Measurements from ENCODE around the gene MGAT3.

MGAT3 gene

GRCh38 chr22:39530692-39531331, 74.0 kb downstream of the MGAT3 start:
- peaks cover 27% of the 10 kb centered on the region for H3K4me1 ChIP-seq (ENCODE audit: control insufficient read depth, low read depth, low read length)
- no peaks in the 10 kb centered on the region for H3K9me3 ChIP-seq (ENCODE audit: control insufficient read depth, low read depth, low read length)
- no peak overlapping the region for H3K9ac ChIP-seq (ENCODE audit: low read length)
- no peaks in the 10 kb centered on the region for H3K27me3 ChIP-seq (ENCODE audit: control insufficient read depth, insufficient read depth, low read length)
- no peak overlapping the region for H3K27ac ChIP-seq (ENCODE audit: low read length)
- H3K36me3 ChIP-seq (ENCODE audit: control insufficient read depth, low read depth, low read length) = peaks cover 12% of the 10 kb centered on the region
- peak overlapping the region; percentile 4 for H3K4me3 ChIP-seq (ENCODE audit: low read length)

DNA sequence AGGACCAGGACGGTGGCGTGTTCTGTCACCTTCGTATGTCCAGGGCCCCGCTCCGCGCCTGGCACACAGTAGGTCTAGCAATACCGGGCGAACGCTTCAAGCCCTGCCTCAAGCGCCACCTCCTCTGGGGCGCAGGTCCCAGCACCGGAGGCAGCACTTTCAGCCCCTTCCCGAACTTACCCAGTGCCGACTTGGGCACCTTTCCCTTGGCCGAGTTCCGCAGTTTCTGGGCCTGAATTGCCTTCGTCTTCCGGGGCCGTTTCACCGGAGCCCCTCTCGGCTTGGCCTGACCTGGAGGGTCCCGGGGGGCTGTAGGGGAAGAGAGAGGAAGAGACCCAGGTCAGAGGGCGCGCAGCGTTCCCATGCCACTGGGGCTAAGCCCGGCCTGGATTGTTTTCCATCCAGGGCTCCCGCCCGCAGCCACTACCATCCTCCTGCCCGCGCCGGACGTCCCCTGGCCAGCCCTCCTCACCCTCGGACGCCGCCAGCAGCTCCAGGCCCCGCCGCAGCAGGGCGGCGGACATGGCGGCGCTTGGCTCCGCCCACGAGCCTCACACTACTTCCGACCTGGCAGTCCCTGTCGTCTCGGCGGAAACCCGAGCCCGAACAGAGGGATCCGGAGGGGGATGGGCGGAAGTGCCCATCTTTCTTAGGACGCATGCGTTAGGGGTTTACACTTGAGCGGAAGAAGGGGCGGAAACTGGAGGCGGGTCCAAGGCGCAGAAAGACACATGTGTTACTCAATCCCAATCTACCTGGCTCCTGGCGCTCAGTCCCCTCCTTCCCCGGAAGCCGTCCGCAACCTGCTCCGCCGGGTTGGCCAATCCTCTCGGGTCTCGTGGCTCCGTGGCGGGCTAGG, 75.6 kb downstream of the MGAT3 start, which contains the start of gene RPS19BP1:
RPS19BP1 (minus strand) TSS at position 534 of the 859 bp plus-strand sequence; CDS start at position 524, 10 bp downstream.
- peak within 1 kb of the TSS; percentile 93 for H3K4me3 ChIP-seq (ENCODE audit: low read length)
- peaks cover 28% of the 10 kb centered on the region for H3K4me1 ChIP-seq (ENCODE audit: control insufficient read depth, low read depth, low read length)
- no peaks in the 10 kb centered on the region for H3K9me3 ChIP-seq (ENCODE audit: control insufficient read depth, low read depth, low read length)
- peaks cover 12% of the 10 kb centered on the region for H3K36me3 ChIP-seq (ENCODE audit: control insufficient read depth, low read depth, low read length)
- H3K27me3 ChIP-seq (ENCODE audit: control insufficient read depth, insufficient read depth, low read length) = no peaks in the 10 kb centered on the region
- H3K27ac ChIP-seq (ENCODE audit: low read length) = peak within 1 kb of the TSS; percentile 39
- H3K9ac ChIP-seq (ENCODE audit: low read length) = peak within 1 kb of the TSS; percentile 86

GRCh38 chr22:39534092-39534506, 77.3 kb downstream of the MGAT3 start:
- H3K27me3 ChIP-seq (ENCODE audit: control insufficient read depth, insufficient read depth, low read length) = no peaks in the 10 kb centered on the region
- no peaks in the 10 kb centered on the region for H3K9me3 ChIP-seq (ENCODE audit: control insufficient read depth, low read depth, low read length)
- peaks cover 30% of the 10 kb centered on the region for H3K4me1 ChIP-seq (ENCODE audit: control insufficient read depth, low read depth, low read length)
- no peak overlapping the region for H3K27ac ChIP-seq (ENCODE audit: low read length)
- peak overlapping the region; percentile 45 for H3K4me3 ChIP-seq (ENCODE audit: low read length)
- no peak overlapping the region for H3K9ac ChIP-seq (ENCODE audit: low read length)
- peaks cover 6% of the 10 kb centered on the region for H3K36me3 ChIP-seq (ENCODE audit: control insufficient read depth, low read depth, low read length)

DNA sequence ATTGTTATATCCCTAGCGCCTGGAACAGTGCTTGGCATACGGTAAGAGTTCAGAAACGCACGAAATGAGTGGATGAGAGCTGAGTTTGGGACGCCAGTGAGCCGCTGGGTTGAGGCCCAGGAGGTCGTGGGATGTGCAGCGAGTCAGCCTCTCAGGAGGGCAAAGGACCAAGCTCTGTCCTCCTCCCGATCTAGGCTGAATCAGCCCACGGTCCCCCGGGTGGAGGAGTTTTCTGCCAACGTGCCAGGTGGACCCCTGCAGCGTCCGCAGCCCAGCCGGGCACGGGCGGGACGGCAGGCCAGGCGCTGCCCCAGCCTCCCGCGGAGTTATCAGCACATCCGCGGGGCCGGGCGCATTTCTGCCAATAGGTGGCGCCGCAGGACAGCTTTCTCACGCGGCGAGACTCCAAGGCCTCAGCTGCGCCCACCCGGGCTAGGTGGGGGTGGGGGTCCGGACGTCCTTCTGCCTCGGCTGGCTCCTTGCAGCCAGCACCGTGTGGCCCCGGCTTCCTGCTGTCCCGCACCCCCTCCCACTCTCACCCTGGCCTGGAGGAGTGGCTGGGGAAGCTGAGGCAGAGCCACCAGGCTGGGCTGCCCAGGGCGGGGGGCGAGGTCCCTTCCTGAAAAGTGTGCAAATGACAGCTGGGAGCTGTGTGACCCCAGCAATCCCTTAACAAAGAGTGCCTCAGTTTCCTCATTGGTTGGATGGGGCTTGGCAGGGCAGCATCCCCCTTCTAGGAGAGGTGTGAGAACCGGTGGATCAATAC, 78.0 kb downstream of the MGAT3 start:
- H3K27ac ChIP-seq (ENCODE audit: low read length) = no peak overlapping the region

GRCh38 chr22:39535357-39535725, 78.5 kb downstream of the MGAT3 start:
- Histone ChIP-seq H3K27ac (ENCODE audit: low read length) (no peak overlapping the region), H3K9ac (ENCODE audit: low read length) (no peak overlapping the region), H3K4me1 (ENCODE audit: control insufficient read depth, low read depth, low read length) (peaks cover 28% of the 10 kb centered on the region), H3K4me3 (ENCODE audit: low read length) (peak overlapping the region; percentile 18), H3K36me3 (ENCODE audit: control insufficient read depth, low read depth, low read length) (no peaks in the 10 kb centered on the region), H3K9me3 (ENCODE audit: control insufficient read depth, low read depth, low read length) (no peaks in the 10 kb centered on the region), H3K27me3 (ENCODE audit: control insufficient read depth, insufficient read depth, low read length) (no peaks in the 10 kb centered on the region)

More for the DNA sequence above, 78.0 kb downstream of the MGAT3 start:
- Histone ChIP-seq H3K9ac (ENCODE audit: low read length) (no peak overlapping the region), H3K9me3 (ENCODE audit: control insufficient read depth, low read depth, low read length) (no peaks in the 10 kb centered on the region), H3K27me3 (ENCODE audit: control insufficient read depth, insufficient read depth, low read length) (no peaks in the 10 kb centered on the region), H3K4me3 (ENCODE audit: low read length) (peak overlapping the region; percentile 45), H3K4me1 (ENCODE audit: control insufficient read depth, low read depth, low read length) (peaks cover 28% of the 10 kb centered on the region), H3K36me3 (ENCODE audit: control insufficient read depth, low read depth, low read length) (peaks cover under 1% of the 10 kb centered on the region)

- H3K27me3 ChIP-seq (ENCODE audit: control insufficient read depth, insufficient read depth, low read length) = no peaks in the 10 kb centered on the region
- H3K4me1 ChIP-seq (ENCODE audit: control insufficient read depth, low read depth, low read length) = peaks cover 26% of the 10 kb centered on the region
- H3K36me3 ChIP-seq (ENCODE audit: control insufficient read depth, low read depth, low read length) = no peaks in the 10 kb centered on the region
- H3K27ac ChIP-seq (ENCODE audit: low read length) = no peak overlapping the region
- no peaks in the 10 kb centered on the region for H3K9me3 ChIP-seq (ENCODE audit: control insufficient read depth, low read depth, low read length)
- no peak overlapping the region for H3K4me3 ChIP-seq (ENCODE audit: low read length)
- no peak overlapping the region for H3K9ac ChIP-seq (ENCODE audit: low read length)
Observed at GRCh38 chr22:39535831-39536449, 79.1 kb downstream of the MGAT3 start.

GRCh38 chr22:39536711-39537110, 79.9 kb downstream of the MGAT3 start:
- Histone ChIP-seq H3K36me3 (ENCODE audit: control insufficient read depth, low read depth, low read length) (no peaks in the 10 kb centered on the region), H3K27me3 (ENCODE audit: control insufficient read depth, insufficient read depth, low read length) (no peaks in the 10 kb centered on the region), H3K27ac (ENCODE audit: low read length) (no peak overlapping the region), H3K9ac (ENCODE audit: low read length) (no peak overlapping the region), H3K9me3 (ENCODE audit: control insufficient read depth, low read depth, low read length) (no peaks in the 10 kb centered on the region), H3K4me3 (ENCODE audit: low read length) (no peak overlapping the region), H3K4me1 (ENCODE audit: control insufficient read depth, low read depth, low read length) (peaks cover 19% of the 10 kb centered on the region)

- Histone ChIP-seq H3K9ac (ENCODE audit: low read length) (no peak overlapping the region), H3K4me3 (ENCODE audit: low read length) (no peak overlapping the region), H3K27me3 (ENCODE audit: control insufficient read depth, insufficient read depth, low read length) (no peaks in the 10 kb centered on the region), H3K27ac (ENCODE audit: low read length) (no peak overlapping the region), H3K4me1 (ENCODE audit: control insufficient read depth, low read depth, low read length) (peaks cover 19% of the 10 kb centered on the region), H3K36me3 (ENCODE audit: control insufficient read depth, low read depth, low read length) (no peaks in the 10 kb centered on the region), H3K9me3 (ENCODE audit: control insufficient read depth, low read depth, low read length) (no peaks in the 10 kb centered on the region)
Observed at GRCh38 chr22:39537975-39538374, 81.2 kb downstream of the MGAT3 start.
